Measurements from ENCODE around the gene LCOR. TPM values are rescaled to one million over a fixed set of nuclear protein-coding genes. Genes with fewer than 3 reads are reported as not detected.
"Not testable (repeated sequence)": the region's sequence is repeated elsewhere in the genome, so short reads cannot be mapped to it uniquely, and the experiment has no call there.

Gene LCOR
- total RNA-seq, 4 donors from 2014 or later: 12.5 to 22.0 (median 14.9) TPM

- intact Hi-C loops (cut with DNase I; ENCODE audit: low total_unique reads): no loop called here
- H3K4me3 ChIP-seq (ENCODE audit: low read depth, poor library complexity, severe bottlenecking): no peak overlapping the region
- no peak for TF ChIP-seq POLR2A (IDR thresholded peaks at IDR 0.05)
- WGBS, 2 donors: 84 to 89% methylated on average over 5 of the region's 5 CpGs
- DNase-seq (ENCODE audit: low spot score in 2 of 2): no peak
Observed at GRCh38 chr10:96935148-96935547, 103.0 kb downstream of the LCOR start.

- WGBS, 2 donors: 94% methylated on average over 5 of the region's 5 CpGs
- DNase-seq (ENCODE audit: low spot score in 2 of 2): no peak
- no peak for TF ChIP-seq CTCF (IDR thresholded peaks at IDR 0.05)
- TF ChIP-seq POLR2A (IDR thresholded peaks at IDR 0.05): no peak
- H3K4me3 ChIP-seq (ENCODE audit: low read depth, poor library complexity, severe bottlenecking): no peak overlapping the region
- intact Hi-C loops (cut with DNase I; ENCODE audit: low total_unique reads): no loop called here
Observed at GRCh38 chr10:96935810-96936209, 103.7 kb downstream of the LCOR start.

GRCh38 chr10:96943161-96943560, 111.1 kb downstream of the LCOR start:
- H3K4me3 ChIP-seq (ENCODE audit: low read depth, poor library complexity, severe bottlenecking); intact Hi-C loops (cut with DNase I; ENCODE audit: low total_unique reads); DNase-seq (ENCODE audit: low spot score in 2 of 2): not testable (repeated sequence)
- WGBS, 2 donors: 95% methylated on average over 8 of the region's 8 CpGs

GRCh38 chr10:96947036-96947435, 114.9 kb downstream of the LCOR start:
- H3K4me3 ChIP-seq (ENCODE audit: low read depth, poor library complexity, severe bottlenecking): no peak overlapping the region
- no peak for DNase-seq (ENCODE audit: low spot score in 2 of 2)
- WGBS, 2 donors: 94 to 95% methylated on average over 5 of the region's 5 CpGs
- intact Hi-C loops (cut with DNase I; ENCODE audit: low total_unique reads): no loop called here
- no peak for TF ChIP-seq POLR2A (IDR thresholded peaks at IDR 0.05)
- no peak for TF ChIP-seq CTCF (IDR thresholded peaks at IDR 0.05)

GRCh38 chr10:96949039-96949683, 117.1 kb downstream of the LCOR start:
- WGBS, 2 donors: 93 to 97% methylated on average over 5 of the region's 5 CpGs
- intact Hi-C loops (cut with DNase I; ENCODE audit: low total_unique reads): no loop called here
- DNase-seq (ENCODE audit: low spot score in 2 of 2): no peak
- no peak overlapping the region for H3K4me3 ChIP-seq (ENCODE audit: low read depth, poor library complexity, severe bottlenecking)
- no peak for TF ChIP-seq CTCF (IDR thresholded peaks at IDR 0.05)
- no peak for TF ChIP-seq POLR2A (IDR thresholded peaks at IDR 0.05)

- WGBS, 2 donors: 89 to 99% methylated on average over 2 of the region's 2 CpGs
- DNase-seq (ENCODE audit: low spot score in 2 of 2): no peak
- no peak for TF ChIP-seq POLR2A (IDR thresholded peaks at IDR 0.05)
- TF ChIP-seq CTCF (IDR thresholded peaks at IDR 0.05): no peak
- no peak overlapping the region for H3K4me3 ChIP-seq (ENCODE audit: low read depth, poor library complexity, severe bottlenecking)
- intact Hi-C loops (cut with DNase I; ENCODE audit: low total_unique reads): no loop called here
Observed at GRCh38 chr10:96951954-96952353, 119.9 kb downstream of the LCOR start.

GRCh38 chr10:96955794-96956193, 123.7 kb downstream of the LCOR start:
- intact Hi-C loops (cut with DNase I; ENCODE audit: low total_unique reads): no loop called here
- TF ChIP-seq POLR2A (IDR thresholded peaks at IDR 0.05) (no peak), CTCF (IDR thresholded peaks at IDR 0.05) (no peak)

More at GRCh38 chr10:96955794-96956193, 123.7 kb downstream of the LCOR start:
- 77 to 86% methylated on average over 4 of the region's 4 CpGs for WGBS, 2 donors
- H3K4me3 ChIP-seq (ENCODE audit: low read depth, poor library complexity, severe bottlenecking): no peak overlapping the region
- DNase-seq (ENCODE audit: low spot score in 2 of 2): no peak
